GM13976 (cell line): ENCODE results near the gene GMPS.

Experiments
- DNase-seq: peaks from one replicate; pipeline ENCODE4 v3.0.0; 2012; ENCODE audit warnings: low spot score
- in situ Hi-C: fragments of 300-500 bp; cut with MboI; formaldehyde crosslinking; loops from one replicate; pipeline ENCODE4 v1.12.0; 2022; ENCODE audit warnings: low sequenced_read_pairs, mixed read lengths, inconsistent platforms; ENCODE audit not compliant: unreplicated experiment
- TF ChIP-seq, protein P1 (sequence below): IDR thresholded peaks from 2 replicates; pipeline ENCODE4 v1.5.1; 2012; ENCODE audit warnings: borderline replicate concordance, mild to moderate bottlenecking; ENCODE audit not compliant: insufficient read depth; ENCODE audit errors: extremely low read depth, missing control alignments, control extremely low read depth

The GMPS gene

DNA sequence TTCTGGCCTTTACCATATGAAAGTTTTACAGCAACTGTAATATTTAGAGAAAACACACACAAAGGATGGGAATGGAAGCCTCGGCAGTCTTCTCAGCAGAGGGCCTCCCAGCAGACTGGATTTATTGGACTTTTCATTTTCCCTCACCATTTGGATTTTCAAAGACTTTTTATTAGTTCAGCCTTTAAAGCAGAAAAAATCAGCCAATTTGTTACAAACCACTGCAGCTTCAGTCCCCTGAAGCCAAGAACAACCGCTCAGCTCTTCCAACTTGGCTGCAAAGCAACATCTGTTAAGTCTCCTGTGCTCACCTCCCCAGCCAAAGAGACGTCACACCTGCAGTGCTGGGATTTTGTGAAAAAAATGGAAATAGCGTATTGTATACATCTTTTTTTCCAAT lies 120.8 kb downstream of the GMPS start:
- no peak for DNase-seq
- TF ChIP-seq, protein P1, sequence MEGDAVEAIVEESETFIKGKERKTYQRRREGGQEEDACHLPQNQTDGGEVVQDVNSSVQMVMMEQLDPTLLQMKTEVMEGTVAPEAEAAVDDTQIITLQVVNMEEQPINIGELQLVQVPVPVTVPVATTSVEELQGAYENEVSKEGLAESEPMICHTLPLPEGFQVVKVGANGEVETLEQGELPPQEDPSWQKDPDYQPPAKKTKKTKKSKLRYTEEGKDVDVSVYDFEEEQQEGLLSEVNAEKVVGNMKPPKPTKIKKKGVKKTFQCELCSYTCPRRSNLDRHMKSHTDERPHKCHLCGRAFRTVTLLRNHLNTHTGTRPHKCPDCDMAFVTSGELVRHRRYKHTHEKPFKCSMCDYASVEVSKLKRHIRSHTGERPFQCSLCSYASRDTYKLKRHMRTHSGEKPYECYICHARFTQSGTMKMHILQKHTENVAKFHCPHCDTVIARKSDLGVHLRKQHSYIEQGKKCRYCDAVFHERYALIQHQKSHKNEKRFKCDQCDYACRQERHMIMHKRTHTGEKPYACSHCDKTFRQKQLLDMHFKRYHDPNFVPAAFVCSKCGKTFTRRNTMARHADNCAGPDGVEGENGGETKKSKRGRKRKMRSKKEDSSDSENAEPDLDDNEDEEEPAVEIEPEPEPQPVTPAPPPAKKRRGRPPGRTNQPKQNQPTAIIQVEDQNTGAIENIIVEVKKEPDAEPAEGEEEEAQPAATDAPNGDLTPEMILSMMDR = no peak
- in situ Hi-C loops = no loop called here

DNA sequence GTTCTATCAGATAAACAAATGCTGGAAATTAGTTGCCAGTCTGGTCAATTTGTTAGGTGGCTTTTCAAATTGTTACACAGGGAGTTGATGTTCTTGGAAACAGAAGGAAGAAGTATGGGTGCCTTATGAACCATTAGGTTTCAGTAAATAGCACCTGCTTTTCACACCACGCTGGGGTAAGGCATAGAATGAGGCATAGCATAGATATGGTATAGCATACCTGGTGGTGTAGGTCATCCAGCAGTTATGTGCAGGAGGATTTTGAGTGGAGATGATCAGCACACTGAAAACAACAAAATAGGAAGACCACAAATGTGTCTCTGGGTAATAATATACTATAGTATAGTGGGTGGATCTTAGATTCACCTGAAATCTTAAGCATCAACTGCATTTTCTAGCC lies 121.4 kb downstream of the GMPS start:
- DNase-seq = no peak

More for the DNA sequence above, 121.4 kb downstream of the GMPS start:
- TF ChIP-seq, protein P1 = no peak
- in situ Hi-C loops = no loop called here
